Karpas-422 (cell line): ENCODE data around the gene RABAC1. TPM values are rescaled to one million over a fixed set of nuclear protein-coding genes. Genes with fewer than 3 reads are reported as not detected.

Source experiments
- DNase-seq: peaks from one replicate; pipeline ENCODE4 v3.0.0-alpha.2; 2015
- H2AFZ ChIP-seq: fragments of 200-600 bp; sonication (generic); 2 replicates; pipeline ENCODE4 v1.6.1; 2014; ENCODE audit warnings: antibody characterized with exemption, low read length, mixed read lengths
- H3K27ac ChIP-seq: fragments of 200-600 bp; sonication (generic); 2 replicates; pipeline ENCODE4 v1.5.1; 2014; ENCODE audit warnings: mild to moderate bottlenecking, low read length, moderate library complexity
- H3K27me3 ChIP-seq: fragments of 200-600 bp; sonication (generic); 2 replicates; pipeline ENCODE4 v1.6.1; 2014; ENCODE audit warnings: low read length, mixed read lengths
- H3K36me3 ChIP-seq: fragments of 200-600 bp; sonication (generic); 2 replicates; pipeline ENCODE4 v1.6.1; 2014; ENCODE audit warnings: low read length, mixed read lengths; ENCODE audit not compliant: insufficient read depth
- H3K4me1 ChIP-seq: fragments of 200-600 bp; sonication (generic); 2 replicates; pipeline ENCODE4 v1.6.1; 2014; ENCODE audit warnings: mild to moderate bottlenecking, low read length, mixed read lengths
- H3K4me2 ChIP-seq: fragments of 200-600 bp; sonication (generic); 2 replicates; pipeline ENCODE4 v1.6.1; 2014; ENCODE audit warnings: low read length, low read depth, mild to moderate bottlenecking; ENCODE audit not compliant: poor library complexity, severe bottlenecking
- H3K4me3 ChIP-seq: fragments of 200-600 bp; sonication (generic); 2 replicates; pipeline ENCODE4 v1.5.1; 2014; ENCODE audit warnings: mild to moderate bottlenecking, antibody characterized with exemption, low read length, mixed read lengths
- H3K79me2 ChIP-seq: fragments of 200-600 bp; sonication (generic); 2 replicates; pipeline ENCODE4 v1.6.1; 2014; ENCODE audit warnings: mild to moderate bottlenecking, low read length, mixed read lengths
- H3K9ac ChIP-seq: fragments of 200-600 bp; sonication (generic); 2 replicates; pipeline ENCODE4 v1.6.0; 2014; ENCODE audit warnings: low read length
- H3K9me2 ChIP-seq: fragments of 200-600 bp; sonication (generic), shearing (Covaris generic); replicated peaks from 2 replicates; pipeline ENCODE4 v1.6.0; 2014; ENCODE audit warnings: mild to moderate bottlenecking, low read length, moderate library complexity; ENCODE audit not compliant: insufficient read depth
- H3K9me3 ChIP-seq: fragments of 300-700, 200-600 bp; sonication (generic); 2 replicates; pipeline ENCODE4 v1.6.1; 2014; ENCODE audit warnings: low read length, mixed read lengths
- H4K20me1 ChIP-seq: fragments of 200-600 bp; sonication (generic); 2 replicates; pipeline ENCODE4 v1.6.1; 2014; ENCODE audit warnings: mild to moderate bottlenecking, antibody characterized with exemption, low read length, low read depth; ENCODE audit not compliant: insufficient read depth
- total RNA-seq: library from RNA; depleted of rRNA; stranded (reverse); fragments of >200 nt; shearing (Covaris generic); gene quantifications from 2 replicates; pipeline ENCODE4 v1.2.3, GENCODE V29; 2014; ENCODE audit warnings: low replicate concordance

Gene RABAC1
- total RNA-seq, 1 experiment from 2014 or later: 270 TPM

DNA sequence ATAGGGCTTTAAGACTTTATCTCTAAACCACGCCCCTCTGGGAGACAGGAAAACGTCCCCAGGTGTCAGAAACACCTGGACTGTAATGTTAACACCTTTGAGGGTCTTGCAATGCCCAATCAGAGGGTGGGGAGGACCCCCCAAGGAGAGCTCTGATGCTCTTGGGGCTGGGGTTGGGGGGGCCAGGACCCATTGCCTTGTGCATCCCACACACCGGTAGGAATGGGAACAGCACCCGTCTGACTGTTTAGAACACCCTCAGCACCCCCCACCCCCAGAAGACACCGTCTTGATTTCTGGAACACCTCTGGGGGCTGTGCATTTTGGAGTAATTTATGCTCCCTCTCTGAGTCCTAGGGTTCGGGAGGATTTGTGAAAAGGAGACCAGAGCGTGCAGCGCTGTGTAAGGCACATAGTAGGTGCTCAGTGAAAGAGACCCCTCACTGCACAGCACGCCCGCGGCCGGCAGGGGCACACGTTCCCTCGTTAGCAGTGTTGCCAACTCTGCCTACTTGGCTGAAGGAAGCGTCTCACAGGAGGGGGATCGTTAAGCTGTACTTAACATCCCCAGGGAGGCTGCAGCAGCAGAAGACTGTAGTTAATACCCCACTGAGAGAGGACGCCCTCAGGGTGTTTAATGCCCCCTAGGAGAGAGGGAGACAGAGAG lies 28.1 kb downstream of the RABAC1 start:
- peak; percentile 86 for DNase-seq
- Histone ChIP-seq H3K4me3 (no peak overlapping the region), H2AFZ (no peak overlapping the region), H3K9ac (no peak overlapping the region), H4K20me1 (no peaks in the 10 kb centered on the region), H3K4me1 (peaks cover 73% of the 10 kb centered on the region), H3K9me3 (no peaks in the 10 kb centered on the region), H3K36me3 (no peaks in the 10 kb centered on the region), H3K4me2 (peak overlapping the region; percentile 94), H3K27me3 (no peaks in the 10 kb centered on the region), H3K79me2 (no peaks in the 10 kb centered on the region), H3K9me2 (no peaks in the 10 kb centered on the region), H3K27ac (no peak overlapping the region)

DNA sequence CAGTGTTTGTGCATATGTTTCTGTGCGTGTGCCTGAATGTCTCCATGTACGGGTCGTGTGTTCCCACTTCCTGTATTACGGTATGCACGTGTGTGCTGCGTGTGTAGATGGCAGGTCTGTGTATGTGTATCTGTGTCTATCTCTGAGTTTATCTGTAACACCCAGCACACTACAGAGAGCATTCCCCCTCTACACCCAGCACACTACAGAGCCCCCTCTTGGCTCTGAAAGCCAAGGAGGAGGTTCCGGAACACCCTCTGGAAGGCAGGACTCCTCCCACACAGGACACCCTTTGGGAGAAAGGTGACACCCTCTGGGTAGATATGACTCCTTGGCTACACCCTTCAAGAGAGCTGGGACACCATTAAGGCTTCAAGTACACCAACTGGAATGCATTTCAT lies 28.8 kb downstream of the RABAC1 start:
- H3K79me2 ChIP-seq: no peaks in the 10 kb centered on the region
- DNase-seq: peak; percentile 71
- no peak overlapping the region for H2AFZ ChIP-seq
- peak overlapping the region; percentile 91 for H3K9ac ChIP-seq
- peak overlapping the region; percentile 89 for H3K4me3 ChIP-seq
- H3K36me3 ChIP-seq: no peaks in the 10 kb centered on the region
- no peaks in the 10 kb centered on the region for H3K9me3 ChIP-seq
- H3K4me2 ChIP-seq: peak overlapping the region; percentile 94
- no peaks in the 10 kb centered on the region for H3K9me2 ChIP-seq
- no peak overlapping the region for H3K27ac ChIP-seq
- H4K20me1 ChIP-seq: no peaks in the 10 kb centered on the region
- H3K4me1 ChIP-seq: peaks cover 67% of the 10 kb centered on the region
- H3K27me3 ChIP-seq: no peaks in the 10 kb centered on the region

DNA sequence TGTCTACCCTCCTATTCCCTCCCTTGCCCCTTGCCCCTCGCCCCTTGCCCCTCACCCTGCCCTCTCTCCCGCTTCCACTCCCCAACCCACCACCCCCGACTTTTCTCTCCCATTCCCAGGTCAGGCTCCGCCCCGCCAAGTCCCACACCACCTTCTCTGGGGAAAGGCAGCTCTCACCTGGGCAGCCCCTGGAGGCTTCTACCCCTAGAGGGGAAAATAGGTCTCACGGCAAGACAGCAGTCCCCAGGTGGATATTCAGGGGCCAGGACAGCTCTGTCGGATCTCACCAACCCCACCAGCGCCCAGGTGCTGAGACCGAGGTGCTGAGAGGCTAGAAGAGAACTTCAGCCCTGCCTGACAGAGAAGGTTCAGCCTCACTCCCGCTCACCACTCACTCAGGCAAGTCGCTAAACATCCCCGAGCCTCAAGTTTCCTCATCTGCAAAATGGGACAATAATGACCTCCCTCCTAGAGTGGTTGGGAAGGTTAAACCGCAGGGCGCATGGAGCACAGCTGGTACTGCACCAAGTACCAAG lies 29.5 kb downstream of the RABAC1 start:
- Histone ChIP-seq H2AFZ (no peak overlapping the region), H3K9ac (peak overlapping the region; percentile 91), H4K20me1 (no peaks in the 10 kb centered on the region), H3K4me1 (peaks cover 60% of the 10 kb centered on the region), H3K4me3 (peak overlapping the region; percentile 89), H3K9me2 (no peaks in the 10 kb centered on the region), H3K79me2 (no peaks in the 10 kb centered on the region), H3K27ac (peak overlapping the region; percentile 72), H3K36me3 (no peaks in the 10 kb centered on the region), H3K4me2 (peak overlapping the region; percentile 94), H3K9me3 (no peaks in the 10 kb centered on the region), H3K27me3 (no peaks in the 10 kb centered on the region)
- DNase-seq: peak; percentile 60

DNA sequence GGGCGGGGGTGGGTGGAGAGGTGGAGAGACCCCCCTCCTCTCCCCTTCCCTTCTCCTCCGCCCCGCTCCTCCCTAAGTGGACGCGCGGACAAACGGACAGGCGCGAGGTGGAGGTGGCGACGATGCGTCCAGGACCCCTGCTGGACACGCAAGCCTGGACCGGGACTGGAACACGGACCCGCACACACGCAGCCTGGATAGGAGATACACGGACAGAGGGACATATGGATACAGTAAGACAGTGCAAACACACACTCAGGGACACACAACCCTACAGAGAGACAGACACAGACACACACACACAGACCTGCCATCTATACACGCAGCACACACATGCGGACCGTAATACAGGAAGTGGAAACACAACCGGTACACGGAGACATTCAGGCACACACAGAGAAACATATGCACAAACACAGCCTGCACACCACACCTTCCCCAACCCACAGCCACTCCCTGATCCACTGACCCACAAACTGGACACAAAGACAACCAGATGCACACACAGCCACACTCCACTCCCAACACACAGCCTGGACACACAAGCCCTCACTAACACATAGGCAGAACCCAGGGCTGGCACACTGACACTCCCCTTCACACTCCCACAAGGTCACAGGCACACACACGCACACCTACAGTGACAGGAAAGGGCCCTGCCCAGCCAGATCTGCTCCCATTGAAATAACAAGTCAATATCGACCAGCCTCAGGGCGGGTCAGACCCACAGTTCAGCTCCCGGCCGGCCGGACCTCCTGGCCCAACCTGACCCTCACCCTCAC lies 30.2 kb downstream of the RABAC1 start:
- H3K9me3 ChIP-seq: no peaks in the 10 kb centered on the region
- no peaks in the 10 kb centered on the region for H3K79me2 ChIP-seq
- no peaks in the 10 kb centered on the region for H3K9me2 ChIP-seq
- peak overlapping the region; percentile 91 for H3K9ac ChIP-seq
- peak overlapping the region; percentile 72 for H3K27ac ChIP-seq
- H2AFZ ChIP-seq: peak overlapping the region; percentile 78; the same call in 1 of the 2 replicates
- H3K4me2 ChIP-seq: peak overlapping the region; percentile 94
- H4K20me1 ChIP-seq: no peaks in the 10 kb centered on the region
- H3K36me3 ChIP-seq: no peaks in the 10 kb centered on the region
- DNase-seq: peak; percentile 88
- H3K4me3 ChIP-seq: peak overlapping the region; percentile 89
- peaks cover 54% of the 10 kb centered on the region for H3K4me1 ChIP-seq
- no peaks in the 10 kb centered on the region for H3K27me3 ChIP-seq

DNA sequence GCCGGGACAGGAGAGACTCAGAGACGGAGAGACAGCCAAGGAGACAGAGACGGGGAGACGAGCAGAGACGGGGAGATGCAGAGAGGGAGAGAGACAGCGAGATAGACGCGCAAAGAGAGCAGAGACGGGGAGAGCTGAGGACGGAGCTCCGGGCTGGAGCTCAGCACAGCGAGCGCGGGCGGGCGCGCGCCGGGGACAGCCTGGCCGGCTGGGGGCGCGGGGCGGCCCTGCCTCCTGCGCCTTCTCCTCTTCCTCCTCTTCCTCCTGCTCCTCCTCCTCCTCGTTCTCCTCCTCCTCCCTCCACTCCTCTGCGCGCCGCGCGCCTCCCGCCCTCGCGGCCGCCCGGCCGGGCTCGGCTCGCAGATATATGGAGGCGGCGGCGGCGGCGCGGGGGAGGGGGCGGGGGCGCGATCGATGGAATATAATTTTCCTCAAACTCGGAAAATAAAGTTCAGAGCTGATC lies 30.9 kb downstream of the RABAC1 start, which contains the start of gene ERFL:
Gene ERFL (minus strand): TSS at position 229 of the 463 bp plus-strand sequence. CDS start 15,530 bp downstream, outside the sequence.
- peak within 1 kb of the TSS; percentile 78; the same call in 1 of the 2 replicates for H2AFZ ChIP-seq
- DNase-seq: peak; percentile 90
- no peaks in the 10 kb centered on the region for H4K20me1 ChIP-seq
- peak within 1 kb of the TSS; percentile 94 for H3K4me2 ChIP-seq
- H3K27ac ChIP-seq: peak within 1 kb of the TSS; percentile 72
- peak within 1 kb of the TSS; percentile 89 for H3K4me3 ChIP-seq
- no peaks in the 10 kb centered on the region for H3K27me3 ChIP-seq
- peak within 1 kb of the TSS; percentile 91 for H3K9ac ChIP-seq
- peaks cover 47% of the 10 kb centered on the region for H3K4me1 ChIP-seq
- H3K79me2 ChIP-seq: no peaks in the 10 kb centered on the region
- H3K36me3 ChIP-seq: no peaks in the 10 kb centered on the region
- H3K9me3 ChIP-seq: no peaks in the 10 kb centered on the region
- no peaks in the 10 kb centered on the region for H3K9me2 ChIP-seq

DNA sequence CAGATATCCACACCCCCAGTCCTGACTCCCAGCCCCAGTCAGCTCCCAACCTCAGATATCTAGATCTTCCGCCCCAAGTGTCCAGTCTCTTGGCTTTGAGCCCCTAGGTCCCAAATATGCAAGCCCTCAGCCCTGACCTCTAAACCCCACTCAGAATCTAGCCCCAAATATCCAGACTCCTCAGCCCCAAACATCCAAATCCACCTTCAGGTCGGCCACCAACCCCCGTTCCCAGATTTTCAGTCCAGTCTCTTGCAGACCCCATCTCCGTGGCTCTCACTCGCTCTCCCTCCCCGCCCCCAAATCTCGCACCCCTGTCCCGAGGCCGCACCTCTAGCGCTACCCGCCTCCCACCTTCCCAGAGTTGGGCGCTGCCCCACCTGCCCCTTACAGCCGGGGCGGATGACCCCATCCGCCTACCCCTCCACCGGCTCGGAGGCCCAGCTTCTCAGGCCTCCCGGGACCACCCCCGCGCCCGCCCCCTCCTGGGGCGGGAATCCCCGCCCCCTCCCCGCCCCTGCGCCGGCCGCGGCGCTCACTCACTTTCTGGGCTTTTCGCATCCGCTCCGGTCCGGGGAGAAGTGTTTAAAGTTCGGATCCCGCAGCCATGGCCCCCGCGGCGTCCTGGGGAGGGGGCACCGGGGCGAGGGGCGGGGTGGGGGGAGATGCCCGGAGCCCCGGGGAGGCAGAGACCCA lies 31.5 kb downstream of the RABAC1 start:
- H2AFZ ChIP-seq: no peak overlapping the region
- no peaks in the 10 kb centered on the region for H3K9me3 ChIP-seq
- H3K9ac ChIP-seq: peak overlapping the region; percentile 91
- no peaks in the 10 kb centered on the region for H3K79me2 ChIP-seq
- no peaks in the 10 kb centered on the region for H4K20me1 ChIP-seq
- H3K36me3 ChIP-seq: no peaks in the 10 kb centered on the region
- DNase-seq: peak; percentile 80
- peak overlapping the region; percentile 72 for H3K27ac ChIP-seq
- H3K4me1 ChIP-seq: peaks cover 45% of the 10 kb centered on the region
- peak overlapping the region; percentile 94 for H3K4me2 ChIP-seq
- H3K9me2 ChIP-seq: no peaks in the 10 kb centered on the region
- H3K27me3 ChIP-seq: no peaks in the 10 kb centered on the region
- peak overlapping the region; percentile 89 for H3K4me3 ChIP-seq

DNA sequence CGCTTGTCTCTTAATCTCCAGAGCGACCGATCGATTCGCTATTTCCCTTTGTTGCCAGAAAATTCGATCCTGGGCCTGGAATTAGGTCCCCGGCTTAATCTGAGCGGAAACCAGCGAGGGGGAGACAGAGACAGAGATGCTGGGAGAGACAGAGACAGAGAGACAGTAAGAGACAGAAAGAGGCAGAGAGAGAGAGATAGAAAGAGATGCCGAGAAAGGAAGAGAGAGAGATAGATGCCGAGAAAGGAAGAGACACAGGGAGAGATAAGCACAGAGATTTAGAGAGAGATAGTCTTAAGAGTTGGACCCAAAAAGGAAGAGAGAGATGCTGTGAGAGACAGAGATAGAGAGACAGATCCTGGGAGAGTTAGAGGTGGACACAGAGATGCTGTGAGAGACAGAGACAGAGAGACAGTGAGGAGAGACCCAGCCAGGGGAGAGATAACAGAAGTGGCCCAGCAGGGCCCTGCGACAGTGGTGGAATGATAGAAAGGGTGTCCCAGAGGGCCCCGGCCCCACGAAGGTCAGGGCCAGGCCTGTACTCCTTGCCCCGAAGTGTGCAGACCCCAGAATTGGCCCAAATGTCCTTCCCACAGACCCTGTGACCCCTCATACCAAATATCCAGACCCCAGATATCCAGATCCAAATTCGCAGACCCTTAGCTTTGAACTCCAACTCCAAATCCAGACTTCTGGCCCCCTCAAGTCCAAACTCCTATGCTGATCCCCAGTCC lies 32.2 kb downstream of the RABAC1 start:
- Histone ChIP-seq H3K36me3 (no peaks in the 10 kb centered on the region), H3K9me2 (no peaks in the 10 kb centered on the region), H4K20me1 (no peaks in the 10 kb centered on the region), H3K9me3 (no peaks in the 10 kb centered on the region), H2AFZ (no peak overlapping the region), H3K4me1 (peaks cover 41% of the 10 kb centered on the region), H3K4me3 (peak overlapping the region; percentile 89; the same call in 1 of the 2 replicates), H3K27ac (peak overlapping the region; percentile 62), H3K4me2 (peak overlapping the region; percentile 94), H3K79me2 (no peaks in the 10 kb centered on the region), H3K27me3 (no peaks in the 10 kb centered on the region), H3K9ac (peak overlapping the region; percentile 91)
- no peak for DNase-seq
